Activated CD8-positive, alpha-beta memory T cell treated with anti-CD3 and anti-CD28 coated beads for 48 hours (primary cell): ENCODE results near the gene PRDM4.
"Not testable (repeated sequence)": the region's sequence is repeated elsewhere in the genome, so short reads cannot be mapped to it uniquely, and the experiment has no call there.

ENCODE experiments used
- DNase-seq, 3 experiments: peaks; one replicate each; pipeline ENCODE4 v3.0.0-alpha.2; 2020; ENCODE audit warnings: low read depth in 2 of 3, low spot score in 2 of 3

Gene PRDM4

DNA sequence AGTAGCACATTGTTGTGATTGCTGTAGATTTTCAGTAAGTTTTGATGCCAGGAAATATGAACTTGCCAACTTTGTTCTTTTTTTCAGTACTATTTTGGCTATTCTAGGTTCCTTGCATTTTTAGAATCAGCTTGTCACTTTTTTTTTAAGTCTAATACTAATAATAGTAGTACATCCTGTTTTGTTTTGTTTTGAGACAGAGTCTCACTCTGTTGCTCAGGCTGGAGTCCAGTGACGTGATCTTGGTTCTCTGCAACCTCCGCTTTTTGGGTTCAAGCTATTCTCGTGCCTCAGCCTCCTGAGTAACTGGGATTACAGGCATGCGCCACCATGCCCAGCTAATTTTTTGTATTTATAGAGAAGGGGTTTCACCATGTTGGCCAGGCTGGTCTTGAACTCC, 58.8 kb downstream of the PRDM4 start:
- DNase-seq, result no peak

DNA sequence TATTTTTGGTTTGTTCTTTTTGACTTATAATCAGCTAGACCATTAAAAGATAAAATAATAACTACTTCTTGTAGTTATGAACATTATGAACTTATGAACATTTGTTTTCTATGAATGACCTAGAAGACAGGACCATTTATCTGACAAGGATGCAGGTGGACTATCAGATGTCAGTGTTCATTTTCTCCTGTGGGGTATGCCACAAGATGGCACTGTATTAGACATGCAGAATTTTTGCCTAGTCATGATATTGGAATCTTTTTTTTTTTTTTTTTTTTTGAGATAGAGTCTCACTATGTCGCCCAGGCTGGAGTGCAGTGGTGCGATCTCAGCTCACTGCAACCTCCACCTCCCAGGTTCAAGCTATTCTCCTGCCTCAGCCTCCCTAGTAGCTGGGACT, 65.2 kb downstream of the PRDM4 start:
- DNase-seq, result not testable (repeated sequence)

DNA sequence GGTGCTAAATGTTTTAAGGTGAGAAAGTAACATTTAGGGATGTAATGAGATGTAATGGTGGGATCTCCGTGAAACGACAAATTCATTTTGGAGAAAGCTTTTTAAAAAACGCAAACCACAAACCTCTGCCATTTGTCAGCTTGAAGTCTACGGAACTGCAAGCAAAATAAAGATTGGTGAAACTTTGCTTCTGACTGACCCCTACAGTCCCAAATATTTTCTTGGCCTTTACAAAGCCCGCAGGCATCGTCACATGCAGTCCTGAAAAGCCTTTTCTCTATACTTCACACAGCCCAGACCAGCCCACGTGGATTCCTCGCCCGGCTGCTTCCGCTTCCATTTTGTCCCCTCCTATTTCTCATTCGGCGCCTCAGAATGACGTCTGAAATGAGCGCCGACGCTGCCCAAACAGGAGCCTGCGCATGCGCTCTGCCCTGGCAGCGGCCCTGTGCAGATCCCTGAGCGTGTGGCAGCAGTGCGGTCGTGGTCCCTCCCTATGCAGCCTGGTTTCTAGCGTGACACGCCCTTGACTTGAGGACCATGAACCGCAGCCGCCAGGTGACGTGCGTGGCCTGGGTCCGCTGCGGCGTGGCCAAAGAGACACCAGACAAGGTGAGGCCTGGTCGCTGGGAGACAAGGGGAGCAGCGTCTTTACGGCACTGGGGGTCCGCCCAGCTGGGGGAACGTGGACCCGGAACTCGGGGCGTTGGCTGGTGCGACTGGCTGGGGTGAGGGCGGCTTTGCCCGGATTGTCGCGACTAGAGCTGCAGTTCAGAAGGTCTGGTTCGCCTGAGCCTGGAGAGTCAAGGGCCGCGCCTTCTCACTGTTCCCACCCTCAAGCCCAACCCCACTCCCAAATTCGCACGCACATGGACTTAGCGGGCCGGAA, 75.3 kb downstream of the PRDM4 start, which contains the start of gene PWP1:
TSS of gene PWP1 (plus strand) at position 440 of the 889 bp plus-strand sequence. CDS start at position 541, 101 bp downstream.
- peak; percentile 85 to 92 (median 90) for DNase-seq

DNA sequence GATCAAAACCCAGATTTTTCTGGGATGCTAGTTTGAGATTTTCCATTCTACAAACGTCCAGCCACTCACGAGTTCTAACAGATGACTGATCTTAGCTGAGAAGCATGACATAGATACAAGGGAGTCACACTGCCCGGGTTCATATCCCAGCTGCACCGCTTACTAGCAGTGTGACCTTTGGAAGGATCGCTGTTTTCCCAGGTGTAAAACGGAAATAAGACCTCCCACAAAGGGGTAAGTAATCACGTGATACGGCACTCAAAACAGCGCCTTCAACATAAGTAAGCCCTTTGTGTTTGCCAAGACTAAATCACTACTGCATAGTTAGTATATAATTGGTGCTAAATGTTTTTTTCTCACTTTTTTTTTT, 76.0 kb downstream of the PRDM4 start:
- DNase-seq, result no peak

DNA sequence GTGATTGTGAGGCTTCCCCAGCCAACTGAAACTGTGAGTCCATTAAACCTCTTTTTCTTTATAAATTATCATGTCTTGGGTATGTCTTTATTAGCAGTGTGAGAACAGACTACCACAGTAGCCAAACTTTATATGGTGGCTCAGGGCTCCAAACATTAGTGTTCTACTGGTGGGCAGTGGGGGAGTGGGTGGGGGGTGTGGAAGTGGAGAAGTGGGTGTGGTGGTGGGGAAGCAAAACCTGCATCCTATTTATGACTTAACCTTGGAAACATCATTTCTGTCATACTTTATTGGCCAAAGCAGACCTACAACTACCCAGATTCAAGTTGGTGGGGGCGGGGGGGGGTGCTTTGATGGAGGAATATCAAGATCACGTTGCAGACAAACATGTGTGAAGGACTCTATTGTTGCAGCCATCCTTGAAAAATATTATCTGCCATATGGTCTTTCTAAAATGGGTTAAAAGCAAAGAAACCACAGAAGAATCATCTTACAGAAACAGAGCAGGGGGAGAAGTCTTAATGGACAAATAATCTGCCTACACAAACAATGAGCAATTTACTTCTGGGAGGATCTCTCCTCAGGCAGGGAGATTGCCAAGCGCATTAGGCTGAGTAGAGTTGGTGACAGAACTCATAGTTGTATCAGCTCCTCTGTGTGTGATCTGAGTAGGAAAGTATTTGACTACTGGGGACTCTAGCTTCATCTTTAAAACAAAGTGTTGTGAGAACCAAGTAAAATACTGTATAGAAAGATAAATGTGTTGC, 76.7 kb downstream of the PRDM4 start:
- DNase-seq, result no peak
